A673 (cell line): ENCODE results near the gene BTBD7.

Experiments used
- EZH2 ChIP-seq: fragments of 200-600 bp; sonication (generic); IDR thresholded peaks from 2 replicates; pipeline ENCODE4 v1.6.1; 2017; ENCODE audit warnings: borderline replicate concordance, low read depth, mild to moderate bottlenecking, mixed read lengths, antibody characterized with exemption, low read length; ENCODE audit not compliant: poor library complexity, severe bottlenecking
- TF ChIP-seq, protein P1 (sequence below): fragments of 300-800, 200-600 bp; sonication (generic); conservative IDR thresholded peaks from 2 replicates; pipeline ENCODE4 v1.5.1; 2017; ENCODE audit warnings: low read depth, mild to moderate bottlenecking, antibody characterized with exemption, low read length, moderate library complexity, mixed read lengths

- TF ChIP-seq EZH2 = no peak
- TF ChIP-seq, protein P1, sequence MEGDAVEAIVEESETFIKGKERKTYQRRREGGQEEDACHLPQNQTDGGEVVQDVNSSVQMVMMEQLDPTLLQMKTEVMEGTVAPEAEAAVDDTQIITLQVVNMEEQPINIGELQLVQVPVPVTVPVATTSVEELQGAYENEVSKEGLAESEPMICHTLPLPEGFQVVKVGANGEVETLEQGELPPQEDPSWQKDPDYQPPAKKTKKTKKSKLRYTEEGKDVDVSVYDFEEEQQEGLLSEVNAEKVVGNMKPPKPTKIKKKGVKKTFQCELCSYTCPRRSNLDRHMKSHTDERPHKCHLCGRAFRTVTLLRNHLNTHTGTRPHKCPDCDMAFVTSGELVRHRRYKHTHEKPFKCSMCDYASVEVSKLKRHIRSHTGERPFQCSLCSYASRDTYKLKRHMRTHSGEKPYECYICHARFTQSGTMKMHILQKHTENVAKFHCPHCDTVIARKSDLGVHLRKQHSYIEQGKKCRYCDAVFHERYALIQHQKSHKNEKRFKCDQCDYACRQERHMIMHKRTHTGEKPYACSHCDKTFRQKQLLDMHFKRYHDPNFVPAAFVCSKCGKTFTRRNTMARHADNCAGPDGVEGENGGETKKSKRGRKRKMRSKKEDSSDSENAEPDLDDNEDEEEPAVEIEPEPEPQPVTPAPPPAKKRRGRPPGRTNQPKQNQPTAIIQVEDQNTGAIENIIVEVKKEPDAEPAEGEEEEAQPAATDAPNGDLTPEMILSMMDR = no peak
Observed at GRCh38 chr14:93262446-93262845, 70.4 kb downstream of the BTBD7 start.
